Measurements from ENCODE around the gene TTC38. TPM values are rescaled to one million over a fixed set of nuclear protein-coding genes. Genes with fewer than 3 reads are reported as not detected.

TTC38 gene
- total RNA-seq, 1 donor from 2014 or later, result 8.4 TPM

DNA sequence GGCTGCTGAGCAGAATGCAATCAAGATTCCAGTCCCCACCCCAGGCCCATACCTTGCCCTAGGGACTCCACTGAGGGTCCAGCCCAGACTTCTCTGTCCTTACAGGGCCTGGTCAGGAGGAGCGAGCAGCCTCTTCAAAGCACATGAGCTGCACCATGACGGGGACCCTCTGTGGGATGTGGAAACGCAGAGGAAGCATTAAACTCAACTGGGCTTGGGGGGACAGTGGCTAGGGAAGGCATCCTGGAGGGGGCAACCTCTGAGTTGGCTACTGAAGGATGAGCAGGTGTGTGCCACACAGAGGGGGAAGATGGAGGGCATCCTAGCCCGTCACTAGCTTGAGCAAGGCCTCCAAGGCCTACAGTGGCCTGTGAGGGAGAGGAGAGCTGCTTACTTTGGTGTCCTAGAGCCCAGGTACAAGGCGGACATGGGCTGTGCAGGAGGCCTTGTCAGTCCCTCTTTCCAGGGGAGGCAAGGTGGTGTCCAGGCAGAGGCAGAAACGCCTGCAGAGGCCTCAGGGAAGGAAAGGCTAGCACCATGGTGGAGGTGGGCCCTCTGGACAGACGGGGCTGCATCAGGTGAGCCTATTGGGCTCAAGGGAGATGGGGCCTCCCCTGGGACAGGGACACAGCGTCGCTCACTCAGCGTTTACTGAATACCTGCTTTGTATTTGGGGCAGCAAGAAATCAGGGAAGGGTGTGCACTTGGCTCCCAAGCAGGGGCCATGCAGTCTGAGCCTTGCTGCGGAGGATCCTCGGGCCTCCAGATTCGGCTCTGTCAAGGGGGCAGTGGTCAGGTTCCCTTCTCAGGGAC, 14.3 kb downstream of the TTC38 start:
- Histone ChIP-seq H3K36me3 (ENCODE audit: control insufficient read depth, insufficient read depth, low read length) (peaks cover 14% of the 10 kb centered on the region), H3K4me3 (ENCODE audit: low read depth, low read length) (no peak overlapping the region), H3K27me3 (ENCODE audit: control insufficient read depth, insufficient read depth, low read length) (no peaks in the 10 kb centered on the region)
- TF ChIP-seq, protein P1, sequence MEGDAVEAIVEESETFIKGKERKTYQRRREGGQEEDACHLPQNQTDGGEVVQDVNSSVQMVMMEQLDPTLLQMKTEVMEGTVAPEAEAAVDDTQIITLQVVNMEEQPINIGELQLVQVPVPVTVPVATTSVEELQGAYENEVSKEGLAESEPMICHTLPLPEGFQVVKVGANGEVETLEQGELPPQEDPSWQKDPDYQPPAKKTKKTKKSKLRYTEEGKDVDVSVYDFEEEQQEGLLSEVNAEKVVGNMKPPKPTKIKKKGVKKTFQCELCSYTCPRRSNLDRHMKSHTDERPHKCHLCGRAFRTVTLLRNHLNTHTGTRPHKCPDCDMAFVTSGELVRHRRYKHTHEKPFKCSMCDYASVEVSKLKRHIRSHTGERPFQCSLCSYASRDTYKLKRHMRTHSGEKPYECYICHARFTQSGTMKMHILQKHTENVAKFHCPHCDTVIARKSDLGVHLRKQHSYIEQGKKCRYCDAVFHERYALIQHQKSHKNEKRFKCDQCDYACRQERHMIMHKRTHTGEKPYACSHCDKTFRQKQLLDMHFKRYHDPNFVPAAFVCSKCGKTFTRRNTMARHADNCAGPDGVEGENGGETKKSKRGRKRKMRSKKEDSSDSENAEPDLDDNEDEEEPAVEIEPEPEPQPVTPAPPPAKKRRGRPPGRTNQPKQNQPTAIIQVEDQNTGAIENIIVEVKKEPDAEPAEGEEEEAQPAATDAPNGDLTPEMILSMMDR (IDR thresholded peaks at IDR 0.05; ENCODE audit: insufficient read depth, low read length, severe bottlenecking), result no peak
- no peak for FAIRE-seq
- DNase-seq (ENCODE audit: low read depth), result no peak

DNA sequence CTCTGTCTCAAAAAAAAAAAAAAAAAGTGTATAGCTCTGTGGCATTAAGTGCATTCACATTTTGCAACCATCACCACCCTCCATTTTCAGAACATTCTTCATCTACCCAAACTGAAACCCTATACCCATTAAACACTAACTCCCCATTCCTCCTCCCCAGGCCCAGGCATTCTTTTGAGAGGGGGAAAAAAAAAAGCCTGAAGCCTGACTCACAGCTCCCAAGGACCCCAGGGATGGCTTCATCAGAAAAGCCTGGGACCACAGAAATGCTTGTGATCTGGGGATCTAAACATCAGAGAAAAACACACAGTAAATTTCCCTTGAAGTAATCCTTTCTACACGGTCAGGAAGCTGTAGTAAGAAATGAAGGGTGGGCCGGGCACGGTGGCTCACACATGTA, 18.2 kb downstream of the TTC38 start:
- Histone ChIP-seq H3K4me3 (ENCODE audit: low read depth, low read length) (no peak overlapping the region), H3K27me3 (ENCODE audit: control insufficient read depth, insufficient read depth, low read length) (no peaks in the 10 kb centered on the region), H3K36me3 (ENCODE audit: control insufficient read depth, insufficient read depth, low read length) (peaks cover 6% of the 10 kb centered on the region)
- DNase-seq (ENCODE audit: low read depth) (no peak), FAIRE-seq (no peak)
- TF ChIP-seq, protein P1 (IDR thresholded peaks at IDR 0.05; ENCODE audit: insufficient read depth, low read length, severe bottlenecking), result no peak

DNA sequence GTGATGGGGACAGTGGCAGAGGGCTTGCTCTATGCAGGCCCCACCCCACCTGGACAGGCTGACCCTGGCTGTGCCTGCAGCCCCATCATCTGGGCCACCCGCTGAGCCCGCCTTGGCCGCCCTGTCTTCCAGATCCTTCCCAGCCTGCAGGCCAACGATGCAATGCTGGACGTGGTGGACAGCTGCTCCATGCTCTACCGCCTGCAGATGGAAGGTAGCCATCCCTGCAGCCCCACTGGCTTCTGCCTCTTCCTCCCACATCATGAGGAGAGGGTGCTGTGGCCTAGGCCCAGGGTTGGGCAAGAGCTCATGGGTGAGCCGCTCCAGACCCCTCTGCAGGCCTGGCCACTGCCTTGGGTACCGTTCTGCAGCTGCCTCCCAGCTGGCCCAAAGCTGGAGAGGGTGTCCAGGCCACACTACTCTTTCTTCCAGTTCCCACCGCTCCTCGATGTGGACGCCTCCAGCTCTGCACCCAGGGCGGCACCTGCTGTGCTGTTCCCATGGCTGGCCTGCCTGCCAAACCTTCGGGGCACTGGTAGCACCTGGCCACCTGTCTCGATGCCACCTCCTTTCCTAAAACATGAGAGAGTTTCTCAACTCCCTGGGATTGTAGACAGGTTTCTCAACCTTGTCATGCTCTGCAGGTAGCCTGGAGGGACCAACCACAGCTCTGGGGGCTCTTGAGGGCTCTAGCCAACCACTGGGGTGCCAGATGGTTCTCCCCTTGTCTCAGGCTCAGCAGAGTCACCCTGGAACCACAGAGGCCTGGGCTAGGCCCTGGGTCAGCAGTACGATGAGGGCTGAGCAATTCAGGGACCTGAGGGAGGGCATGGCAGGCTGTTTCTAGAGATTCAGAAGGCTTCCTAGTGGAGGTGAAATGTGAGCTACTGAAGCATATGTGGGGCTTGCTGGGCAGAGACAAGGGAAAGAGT, 19.4 kb downstream of the TTC38 start:
- peaks cover 2% of the 10 kb centered on the region for H3K36me3 ChIP-seq (ENCODE audit: control insufficient read depth, insufficient read depth, low read length)
- TF ChIP-seq, protein P1 (IDR thresholded peaks at IDR 0.05; ENCODE audit: insufficient read depth, low read length, severe bottlenecking), result no peak
- H3K4me3 ChIP-seq (ENCODE audit: low read depth, low read length), result no peak overlapping the region
- no peaks in the 10 kb centered on the region for H3K27me3 ChIP-seq (ENCODE audit: control insufficient read depth, insufficient read depth, low read length)
- DNase-seq (ENCODE audit: low read depth) (no peak), FAIRE-seq (no peak)

DNA sequence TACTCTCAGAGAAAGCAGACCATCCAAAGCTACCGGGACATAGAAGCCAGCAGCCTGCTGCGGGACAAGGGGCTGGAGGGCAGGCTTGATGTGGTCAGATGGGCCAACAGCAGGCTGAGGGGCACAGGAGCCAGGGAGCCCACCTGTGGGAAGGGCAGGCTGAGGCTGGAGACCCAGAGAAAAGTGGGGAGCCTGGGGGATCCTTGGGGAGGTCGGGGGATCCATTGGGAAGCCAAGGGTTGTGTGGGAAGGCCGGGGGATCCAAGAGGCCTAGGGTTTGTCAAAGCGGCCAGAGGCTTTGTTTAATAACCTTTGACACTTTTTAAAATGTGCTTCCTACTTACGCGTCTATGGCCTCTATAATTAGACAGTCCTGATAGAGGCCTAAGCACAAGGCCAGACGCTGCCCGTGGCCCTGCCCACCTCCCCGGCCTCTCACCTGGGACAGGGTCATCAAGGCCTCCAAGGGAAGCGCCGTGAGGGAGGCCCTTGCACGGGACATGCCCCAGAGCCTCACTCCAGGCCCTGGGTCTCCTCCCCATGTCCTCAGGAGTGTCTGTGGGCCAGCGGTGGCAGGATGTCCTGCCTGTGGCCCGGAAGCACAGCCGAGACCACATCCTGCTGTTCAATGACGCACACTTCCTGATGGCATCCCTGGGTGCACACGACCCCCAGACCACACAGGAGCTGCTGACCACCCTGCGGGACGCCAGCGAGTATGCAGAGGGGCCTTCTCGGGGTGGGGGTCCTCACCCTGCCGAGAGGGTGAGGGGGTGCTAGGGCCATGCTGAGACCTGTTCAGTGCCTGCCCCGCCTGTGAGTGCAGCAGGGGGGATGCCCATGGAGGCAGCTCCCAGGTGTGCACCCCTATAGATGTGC, 20.3 kb downstream of the TTC38 start:
- TF ChIP-seq, protein P1 (IDR thresholded peaks at IDR 0.05; ENCODE audit: insufficient read depth, low read length, severe bottlenecking), result no peak
- H3K36me3 ChIP-seq (ENCODE audit: control insufficient read depth, insufficient read depth, low read length), result peaks cover 2% of the 10 kb centered on the region
- no peaks in the 10 kb centered on the region for H3K27me3 ChIP-seq (ENCODE audit: control insufficient read depth, insufficient read depth, low read length)
- DNase-seq (ENCODE audit: low read depth) (no peak), FAIRE-seq (no peak)
- H3K4me3 ChIP-seq (ENCODE audit: low read depth, low read length), result no peak overlapping the region

DNA sequence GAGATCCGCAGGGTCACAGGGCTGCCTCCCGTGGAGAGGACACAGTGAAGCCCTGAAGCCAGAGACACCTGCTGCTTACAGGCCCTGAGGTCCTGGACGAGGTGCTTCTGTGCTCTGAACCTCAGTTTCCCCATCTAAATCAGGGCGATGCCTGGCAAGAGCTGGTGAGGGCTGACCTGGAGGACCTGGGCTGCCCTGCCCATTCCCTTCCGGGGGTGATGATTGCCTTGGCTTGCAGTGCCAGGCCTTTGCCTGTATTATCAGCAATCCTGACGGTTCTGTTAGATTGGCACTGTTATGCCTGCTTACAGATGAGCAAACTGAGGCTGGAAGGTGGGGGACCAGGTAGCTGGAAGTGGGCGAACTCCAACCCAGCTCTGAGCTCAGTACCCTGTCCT, 21.0 kb downstream of the TTC38 start:
- no peak for FAIRE-seq
- TF ChIP-seq, protein P1 (IDR thresholded peaks at IDR 0.05; ENCODE audit: insufficient read depth, low read length, severe bottlenecking), result no peak
- Histone ChIP-seq H3K27me3 (ENCODE audit: control insufficient read depth, insufficient read depth, low read length) (no peaks in the 10 kb centered on the region), H3K36me3 (ENCODE audit: control insufficient read depth, insufficient read depth, low read length) (peaks cover 2% of the 10 kb centered on the region), H3K4me3 (ENCODE audit: low read depth, low read length) (no peak overlapping the region)
- no peak for DNase-seq (ENCODE audit: low read depth)

All from bronchial epithelial cell (primary cell).